Mucosa of stomach (tissue), 1 donor: Measurements from ENCODE around the gene INO80.

ENCODE experiments used
- H3K27me3 ChIP-seq: one replicate; pipeline ENCODE4 v1.7.0; 2013; ENCODE audit warnings: mild to moderate bottlenecking, low read length; ENCODE audit not compliant: control insufficient read depth, insufficient read depth
- H3K36me3 ChIP-seq: one replicate; pipeline ENCODE4 v1.7.0; 2013; ENCODE audit warnings: low read length; ENCODE audit not compliant: control insufficient read depth, insufficient read depth
- H3K4me1 ChIP-seq: one replicate; pipeline ENCODE4 v1.7.0; 2013; ENCODE audit warnings: mild to moderate bottlenecking, low read length; ENCODE audit not compliant: control insufficient read depth, insufficient read depth
- H3K4me3 ChIP-seq: one replicate; pipeline ENCODE4 v1.7.0; 2013; ENCODE audit warnings: low read length
- H3K9ac ChIP-seq: one replicate; pipeline ENCODE4 v1.7.0; 2013; ENCODE audit warnings: mild to moderate bottlenecking, low read length, moderate library complexity
- H3K9me3 ChIP-seq: one replicate; pipeline ENCODE4 v1.7.0; 2013; ENCODE audit warnings: mild to moderate bottlenecking, low read length, moderate library complexity; ENCODE audit not compliant: control insufficient read depth
- donor health status: Pancreatic carcinoma.

The INO80 gene, protein sequence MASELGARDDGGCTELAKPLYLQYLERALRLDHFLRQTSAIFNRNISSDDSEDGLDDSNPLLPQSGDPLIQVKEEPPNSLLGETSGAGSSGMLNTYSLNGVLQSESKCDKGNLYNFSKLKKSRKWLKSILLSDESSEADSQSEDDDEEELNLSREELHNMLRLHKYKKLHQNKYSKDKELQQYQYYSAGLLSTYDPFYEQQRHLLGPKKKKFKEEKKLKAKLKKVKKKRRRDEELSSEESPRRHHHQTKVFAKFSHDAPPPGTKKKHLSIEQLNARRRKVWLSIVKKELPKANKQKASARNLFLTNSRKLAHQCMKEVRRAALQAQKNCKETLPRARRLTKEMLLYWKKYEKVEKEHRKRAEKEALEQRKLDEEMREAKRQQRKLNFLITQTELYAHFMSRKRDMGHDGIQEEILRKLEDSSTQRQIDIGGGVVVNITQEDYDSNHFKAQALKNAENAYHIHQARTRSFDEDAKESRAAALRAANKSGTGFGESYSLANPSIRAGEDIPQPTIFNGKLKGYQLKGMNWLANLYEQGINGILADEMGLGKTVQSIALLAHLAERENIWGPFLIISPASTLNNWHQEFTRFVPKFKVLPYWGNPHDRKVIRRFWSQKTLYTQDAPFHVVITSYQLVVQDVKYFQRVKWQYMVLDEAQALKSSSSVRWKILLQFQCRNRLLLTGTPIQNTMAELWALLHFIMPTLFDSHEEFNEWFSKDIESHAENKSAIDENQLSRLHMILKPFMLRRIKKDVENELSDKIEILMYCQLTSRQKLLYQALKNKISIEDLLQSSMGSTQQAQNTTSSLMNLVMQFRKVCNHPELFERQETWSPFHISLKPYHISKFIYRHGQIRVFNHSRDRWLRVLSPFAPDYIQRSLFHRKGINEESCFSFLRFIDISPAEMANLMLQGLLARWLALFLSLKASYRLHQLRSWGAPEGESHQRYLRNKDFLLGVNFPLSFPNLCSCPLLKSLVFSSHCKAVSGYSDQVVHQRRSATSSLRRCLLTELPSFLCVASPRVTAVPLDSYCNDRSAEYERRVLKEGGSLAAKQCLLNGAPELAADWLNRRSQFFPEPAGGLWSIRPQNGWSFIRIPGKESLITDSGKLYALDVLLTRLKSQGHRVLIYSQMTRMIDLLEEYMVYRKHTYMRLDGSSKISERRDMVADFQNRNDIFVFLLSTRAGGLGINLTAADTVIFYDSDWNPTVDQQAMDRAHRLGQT (N-terminal part only)

GRCh38 chr15:41116116-41116961 lies at the start of gene INO80:
INO80 (minus strand) TSS chr15:41116280; CDS start chr15:41096310, 19,970 bp downstream.
- no peaks in the 10 kb centered on the region for H3K27me3 ChIP-seq
- H3K4me1 ChIP-seq, result peaks cover 4% of the 10 kb centered on the region
- H3K4me3 ChIP-seq, result peak within 1 kb of the TSS; percentile 73

GRCh38 chr15:41161736-41162135 lies 45.7 kb upstream of the INO80 start:
- H3K4me3 ChIP-seq, result no peak overlapping the region

More at GRCh38 chr15:41116116-41116961, at the start of gene INO80:
- H3K9me3 ChIP-seq, result no peaks in the 10 kb centered on the region
- peak within 1 kb of the TSS; percentile 90 for H3K9ac ChIP-seq
- H3K36me3 ChIP-seq, result no peaks in the 10 kb centered on the region

DNA sequence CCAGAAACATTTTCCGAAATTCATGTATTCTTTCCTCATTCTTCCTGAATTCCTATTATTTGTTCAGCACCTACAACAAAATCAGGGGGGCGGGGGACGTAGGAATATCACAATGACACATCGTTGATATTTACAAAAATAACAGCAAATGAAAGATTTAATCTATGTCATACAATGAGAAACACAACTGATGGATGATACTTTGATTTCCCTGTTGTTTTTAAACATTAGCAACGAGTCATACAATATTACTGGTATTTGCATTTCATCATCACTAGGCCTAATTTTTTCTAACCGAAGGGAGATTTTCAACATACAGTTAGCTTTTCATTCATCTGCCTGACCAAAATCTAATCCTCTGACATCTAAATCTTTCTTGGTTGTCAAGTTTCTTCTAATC lies 45.3 kb upstream of the INO80 start:
- no peaks in the 10 kb centered on the region for H3K36me3 ChIP-seq
- H3K4me3 ChIP-seq, result no peak overlapping the region
- H3K9ac ChIP-seq, result no peak overlapping the region
- H3K27me3 ChIP-seq, result no peaks in the 10 kb centered on the region
- no peaks in the 10 kb centered on the region for H3K9me3 ChIP-seq
- H3K4me1 ChIP-seq, result no peaks in the 10 kb centered on the region

More at GRCh38 chr15:41161736-41162135, 45.7 kb upstream of the INO80 start:
- Histone ChIP-seq H3K27me3 (no peaks in the 10 kb centered on the region), H3K36me3 (no peaks in the 10 kb centered on the region), H3K9ac (no peak overlapping the region), H3K9me3 (no peaks in the 10 kb centered on the region), H3K4me1 (no peaks in the 10 kb centered on the region)

DNA sequence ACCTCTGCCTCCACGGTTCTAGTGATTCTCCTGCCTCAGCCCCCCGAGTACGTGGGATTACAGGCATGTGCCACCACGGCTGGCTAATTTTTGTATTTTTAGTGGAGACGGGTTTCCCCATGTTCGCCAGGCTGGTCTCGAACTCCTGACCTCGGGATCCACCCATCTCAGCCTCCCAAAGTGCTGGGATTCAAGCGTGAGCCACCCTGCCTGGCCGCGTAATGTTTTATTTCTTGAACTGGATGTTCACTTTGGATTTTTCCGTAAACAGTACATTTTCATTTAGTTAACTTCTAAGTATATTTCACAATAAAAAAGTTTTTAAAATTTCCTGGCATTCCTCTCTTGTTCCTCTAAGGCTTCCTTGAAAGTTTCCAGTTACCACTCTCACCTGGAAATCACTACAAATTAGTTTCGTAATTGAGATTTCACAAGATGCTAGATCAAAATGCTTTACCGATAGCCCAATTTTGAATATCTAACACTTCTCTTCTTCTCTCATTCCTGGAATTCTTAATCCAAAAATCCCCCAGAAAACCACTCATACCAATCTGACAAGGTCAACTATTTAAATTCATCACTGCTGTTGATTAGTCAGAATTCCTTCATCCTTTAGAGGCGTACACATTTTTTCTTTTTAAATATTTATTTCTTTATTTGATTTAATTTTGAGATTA lies 44.7 kb upstream of the INO80 start:
- no peak overlapping the region for H3K9ac ChIP-seq
- H3K9me3 ChIP-seq, result no peaks in the 10 kb centered on the region
- H3K4me1 ChIP-seq, result no peaks in the 10 kb centered on the region
- H3K36me3 ChIP-seq, result no peaks in the 10 kb centered on the region
- no peak overlapping the region for H3K4me3 ChIP-seq
- H3K27me3 ChIP-seq, result no peaks in the 10 kb centered on the region

- Histone ChIP-seq H3K27me3 (no peaks in the 10 kb centered on the region), H3K4me3 (no peak overlapping the region), H3K36me3 (no peaks in the 10 kb centered on the region), H3K9ac (no peak overlapping the region), H3K4me1 (no peaks in the 10 kb centered on the region), H3K9me3 (no peaks in the 10 kb centered on the region)
Measured at GRCh38 chr15:41154412-41154811, 38.3 kb upstream of the INO80 start.

GRCh38 chr15:41153733-41154132 lies 37.7 kb upstream of the INO80 start:
- no peaks in the 10 kb centered on the region for H3K4me1 ChIP-seq
- no peaks in the 10 kb centered on the region for H3K9me3 ChIP-seq
- H3K27me3 ChIP-seq, result no peaks in the 10 kb centered on the region
- H3K36me3 ChIP-seq, result no peaks in the 10 kb centered on the region
- no peak overlapping the region for H3K4me3 ChIP-seq
- no peak overlapping the region for H3K9ac ChIP-seq

DNA sequence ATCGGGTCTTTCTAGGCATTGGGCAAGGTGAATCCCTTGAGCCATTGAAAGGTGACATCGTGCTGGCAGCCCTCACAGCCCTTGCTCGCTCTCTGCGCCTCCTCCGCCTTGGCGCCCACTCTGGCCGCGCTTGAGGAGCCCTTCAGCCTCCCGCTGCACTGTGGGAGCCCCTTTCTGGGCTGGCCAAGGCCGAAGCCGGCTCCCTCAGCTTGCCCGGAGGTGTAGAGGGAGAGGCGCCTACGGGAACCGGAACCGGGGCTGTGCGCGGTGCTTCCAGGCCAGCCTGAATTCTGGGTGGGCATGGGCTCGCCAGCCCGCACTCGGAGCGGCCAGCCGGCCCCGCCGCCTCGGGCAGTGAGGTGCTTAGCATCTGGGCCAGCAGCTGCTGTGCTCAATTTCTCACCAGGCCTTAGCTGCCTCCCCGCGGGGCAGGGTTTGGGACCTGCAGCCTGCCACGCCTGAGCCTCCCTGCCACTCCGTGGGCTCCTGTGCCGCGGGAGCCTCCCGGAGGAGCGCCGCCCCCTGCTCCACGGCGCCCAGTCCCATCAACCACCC lies 35.4 kb upstream of the INO80 start:
- no peak overlapping the region for H3K4me3 ChIP-seq
- H3K9me3 ChIP-seq, result no peaks in the 10 kb centered on the region
- no peaks in the 10 kb centered on the region for H3K4me1 ChIP-seq
- no peaks in the 10 kb centered on the region for H3K27me3 ChIP-seq
- no peaks in the 10 kb centered on the region for H3K36me3 ChIP-seq
- H3K9ac ChIP-seq, result no peak overlapping the region

GRCh38 chr15:41150279-41150678 lies 34.2 kb upstream of the INO80 start:
- Histone ChIP-seq H3K9ac (no peak overlapping the region), H3K4me1 (no peaks in the 10 kb centered on the region), H3K36me3 (no peaks in the 10 kb centered on the region)

GRCh38 chr15:41148065-41148464 lies 32.0 kb upstream of the INO80 start:
- no peak overlapping the region for H3K4me3 ChIP-seq

More at GRCh38 chr15:41150279-41150678, 34.2 kb upstream of the INO80 start:
- Histone ChIP-seq H3K4me3 (no peak overlapping the region), H3K27me3 (no peaks in the 10 kb centered on the region), H3K9me3 (no peaks in the 10 kb centered on the region)

GRCh38 chr15:41139619-41140018 lies 23.5 kb upstream of the INO80 start:
- no peak overlapping the region for H3K4me3 ChIP-seq
- no peaks in the 10 kb centered on the region for H3K9me3 ChIP-seq
- peaks cover 5% of the 10 kb centered on the region for H3K4me1 ChIP-seq
- H3K9ac ChIP-seq, result no peak overlapping the region
- no peaks in the 10 kb centered on the region for H3K27me3 ChIP-seq
- H3K36me3 ChIP-seq, result no peaks in the 10 kb centered on the region

More at GRCh38 chr15:41148065-41148464, 32.0 kb upstream of the INO80 start:
- no peaks in the 10 kb centered on the region for H3K4me1 ChIP-seq
- no peaks in the 10 kb centered on the region for H3K27me3 ChIP-seq
- H3K36me3 ChIP-seq, result no peaks in the 10 kb centered on the region
- H3K9ac ChIP-seq, result no peak overlapping the region
- H3K9me3 ChIP-seq, result no peaks in the 10 kb centered on the region
